Measurements from ENCODE around the gene MGST2.

GRCh38 chr4:139686130-139686529 lies 20.5 kb downstream of the MGST2 start:
- TF ChIP-seq POLR2AphosphoS2 (IDR thresholded peaks at IDR 0.05; ENCODE audit: low read depth, low read length) (no peak), POLR2A (IDR thresholded peaks at IDR 0.05; ENCODE audit: low read depth, low read length) (no peak), SMC3 (IDR thresholded peaks at IDR 0.05; ENCODE audit: borderline replicate concordance, low read length) (no peak), BHLHE40 (IDR thresholded peaks at IDR 0.05; ENCODE audit: borderline replicate concordance in 1 of 2, low read depth in 2 of 2, low read length in 1 of 2) (no peak), NFYB (IDR thresholded peaks at IDR 0.05; ENCODE audit: insufficient read depth, low read depth, low read length) (no peak), RAD21 (IDR thresholded peaks at IDR 0.05; ENCODE audit: insufficient read depth, low read depth, low read length) (no peak), HDAC6 (IDR thresholded peaks at IDR 0.05; ENCODE audit: unreplicated experiment) (no peak), REST (IDR thresholded peaks at IDR 0.05; ENCODE audit: low read depth, low read length) (no peak)
